Keratinocyte (primary cell): Measurements from ENCODE around the gene DMGDH. TPM values are rescaled to one million over a fixed set of nuclear protein-coding genes. Genes with fewer than 3 reads are reported as not detected.

ENCODE experiments used
- DNase-seq: peaks from one replicate; pipeline ENCODE4 v3.0.0-alpha.2; 2011; ENCODE audit warnings: low read depth, missing footprints, low spot score
- FAIRE-seq: peaks from 2 replicates; lab custom pipeline; 2011; peaks lifted over from hg19 to GRCh38; lab: Jason Lieb, UNC
- H2AFZ ChIP-seq: 2 replicates; pipeline ENCODE4 v1.6.0; 2012; ENCODE audit warnings: low read length, control low read depth, inconsistent platforms; ENCODE audit not compliant: control insufficient read depth
- H3K27ac ChIP-seq: 2 replicates; pipeline ENCODE4 v1.5.1; 2011; ENCODE audit warnings: low read length; ENCODE audit not compliant: control insufficient read depth, insufficient read depth
- H3K27me3 ChIP-seq: 3 replicates; pipeline ENCODE4 v1.6.0; 2011; ENCODE audit warnings: low read length; ENCODE audit not compliant: control insufficient read depth, insufficient read depth; ENCODE audit errors: extremely low read depth
- H3K36me3 ChIP-seq, 2 experiments: 2 replicates in 1 of 2; 3 replicates in 1 of 2; pipeline ENCODE4 v1.5.1; 2011; ENCODE audit warnings: low read length in 2 of 2, mild to moderate bottlenecking in 1 of 2; ENCODE audit not compliant: control insufficient read depth in 2 of 2, insufficient read depth in 2 of 2; ENCODE audit errors: extremely low read depth in 1 of 2
- H3K4me1 ChIP-seq: 3 replicates; pipeline ENCODE4 v1.5.1; 2011; ENCODE audit warnings: low read length; ENCODE audit not compliant: control insufficient read depth, insufficient read depth; ENCODE audit errors: extremely low read depth
- H3K4me2 ChIP-seq: 3 replicates; pipeline ENCODE4 v1.6.0; 2011; ENCODE audit warnings: low read depth, low read length; ENCODE audit not compliant: control insufficient read depth, insufficient read depth; ENCODE audit errors: extremely low read depth
- H3K4me3 ChIP-seq, 3 experiments: fragments of 200-600 bp in 1 of 3; sonication (generic) in 1 of 3; 2 replicates in 2 of 3; 3 replicates in 1 of 3; pipeline ENCODE4 v1.5.1; 2011 to 2016; ENCODE audit warnings: low read length in 3 of 3, mild to moderate bottlenecking in 3 of 3, control low read depth in 2 of 3, inconsistent platforms in 1 of 3, low read depth in 1 of 3, mixed read lengths in 1 of 3, mixed run types in 1 of 3, moderate library complexity in 1 of 3; ENCODE audit not compliant: control insufficient read depth in 2 of 3, insufficient read depth in 2 of 3; ENCODE audit errors: extremely low read depth in 1 of 3
- H3K79me2 ChIP-seq: 2 replicates; pipeline ENCODE4 v1.6.0; 2012; ENCODE audit warnings: low read length; ENCODE audit not compliant: control insufficient read depth, insufficient read depth
- H3K9ac ChIP-seq: 3 replicates; pipeline ENCODE4 v1.6.0; 2011; ENCODE audit warnings: low read length; ENCODE audit not compliant: control insufficient read depth, insufficient read depth; ENCODE audit errors: extremely low read depth
- H3K9me1 ChIP-seq: 3 replicates; pipeline ENCODE4 v1.6.0; 2011; ENCODE audit warnings: low read length; ENCODE audit not compliant: control insufficient read depth, insufficient read depth; ENCODE audit errors: extremely low read depth
- H3K9me3 ChIP-seq: 2 replicates; pipeline ENCODE4 v1.5.1; 2012; ENCODE audit warnings: low read depth, low read length; ENCODE audit not compliant: control insufficient read depth
- H4K20me1 ChIP-seq: 3 replicates; pipeline ENCODE4 v1.6.0; 2011; ENCODE audit warnings: low read length; ENCODE audit not compliant: control insufficient read depth, insufficient read depth; ENCODE audit errors: extremely low read depth
- CTCF ChIP-seq, 3 experiments: IDR thresholded peaks in 1 of 3; conservative IDR thresholded peaks in 1 of 3; optimal IDR thresholded peaks in 1 of 3; 2 replicates in 2 of 3; 3 replicates in 1 of 3; pipeline versions ENCODE3 to v1.5.1; 2011; ENCODE audit warnings: low read length in 3 of 3, mild to moderate bottlenecking in 3 of 3, moderate library complexity in 2 of 3, control low read depth in 1 of 3, inconsistent platforms in 1 of 3; ENCODE audit not compliant: insufficient read depth in 2 of 3; ENCODE audit errors: extremely low read depth in 1 of 3
- EZH2 ChIP-seq: IDR thresholded peaks from one replicate; pipeline ENCODE4 v1.6.1; 2012; ENCODE audit warnings: inconsistent platforms, mild to moderate bottlenecking, low read length, moderate library complexity
- dilution Hi-C: fragments of 300-500 bp; cut with MboI; formaldehyde crosslinking; loops from one replicate; pipeline ENCODE4 v1.7.0; 2020; ENCODE audit warnings: low sequenced_read_pairs; ENCODE audit not compliant: extremely low pct_ligation_motif_present
- polyA plus RNA-seq, 5 experiments: library from polyadenylated mRNA; depleted of rRNA in 3 of 5; stranded (reverse) in 3 of 5; stranded (forward) in 1 of 5; unstranded in 1 of 5; fragments of >200 nt; gene quantifications; 1 replicate in 1 of 5; 2 replicates in 3 of 5; 3 replicates in 1 of 5; pipeline versions ENCODE4 v1.2.1 to v1.2.3, GENCODE V29; 2011 to 2012; ENCODE audit warnings: missing spikeins in 2 of 5, low read depth in 1 of 5, low replicate concordance in 1 of 5

The DMGDH gene
- polyA plus RNA-seq, 1 donor (not counting 4 experiments of a cell fraction or from before 2014, with no cell fraction given), result 0.20 TPM

DNA sequence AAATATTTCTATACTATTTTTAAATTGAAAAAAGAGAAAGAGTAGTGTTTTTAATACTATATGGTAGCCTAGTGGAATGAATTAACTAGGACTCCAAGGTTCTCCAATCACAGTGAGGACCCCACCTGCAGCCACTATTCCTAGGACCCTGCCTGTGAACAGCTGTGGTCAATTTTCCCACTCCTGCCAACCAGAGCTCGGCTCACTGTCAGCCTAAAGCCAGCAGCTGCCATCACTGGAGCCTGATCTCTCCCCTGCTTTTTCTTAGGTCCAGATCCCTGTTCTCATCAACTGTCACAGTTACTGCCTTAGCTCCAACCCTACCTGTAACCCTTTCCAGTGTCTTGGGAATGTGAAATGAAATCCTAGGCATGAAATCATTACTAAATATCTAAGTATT lies 109.7 kb downstream of the DMGDH start:
- FAIRE-seq (no peak), DNase-seq (no peak)
- no peak overlapping the region for H3K4me3 ChIP-seq
- H4K20me1 ChIP-seq, result no peaks in the 10 kb centered on the region
- H3K9me3 ChIP-seq, result no peaks in the 10 kb centered on the region
- H3K9me1 ChIP-seq, result no peaks in the 10 kb centered on the region
- no peaks in the 10 kb centered on the region for H3K79me2 ChIP-seq
- H2AFZ ChIP-seq, result no peak overlapping the region
- H3K36me3 ChIP-seq, result no peaks in the 10 kb centered on the region
- H3K4me2 ChIP-seq, result no peak overlapping the region
- dilution Hi-C loops, result no loop called here
- no peak for TF ChIP-seq EZH2
- TF ChIP-seq CTCF (optimal IDR thresholded peaks at IDR 0.05 in 1 of 3, IDR thresholded peaks at IDR 0.05 in 1 of 3, conservative IDR thresholded peaks at IDR 0.05 in 1 of 3; ENCODE audit: extremely low read depth in 1 of 3, insufficient read depth in 2 of 3, low read length in 3 of 3), result no peak
- H3K4me1 ChIP-seq, result no peaks in the 10 kb centered on the region
- H3K27ac ChIP-seq, result no peak overlapping the region
- H3K27me3 ChIP-seq, result no peaks in the 10 kb centered on the region
- no peak overlapping the region for H3K9ac ChIP-seq

DNA sequence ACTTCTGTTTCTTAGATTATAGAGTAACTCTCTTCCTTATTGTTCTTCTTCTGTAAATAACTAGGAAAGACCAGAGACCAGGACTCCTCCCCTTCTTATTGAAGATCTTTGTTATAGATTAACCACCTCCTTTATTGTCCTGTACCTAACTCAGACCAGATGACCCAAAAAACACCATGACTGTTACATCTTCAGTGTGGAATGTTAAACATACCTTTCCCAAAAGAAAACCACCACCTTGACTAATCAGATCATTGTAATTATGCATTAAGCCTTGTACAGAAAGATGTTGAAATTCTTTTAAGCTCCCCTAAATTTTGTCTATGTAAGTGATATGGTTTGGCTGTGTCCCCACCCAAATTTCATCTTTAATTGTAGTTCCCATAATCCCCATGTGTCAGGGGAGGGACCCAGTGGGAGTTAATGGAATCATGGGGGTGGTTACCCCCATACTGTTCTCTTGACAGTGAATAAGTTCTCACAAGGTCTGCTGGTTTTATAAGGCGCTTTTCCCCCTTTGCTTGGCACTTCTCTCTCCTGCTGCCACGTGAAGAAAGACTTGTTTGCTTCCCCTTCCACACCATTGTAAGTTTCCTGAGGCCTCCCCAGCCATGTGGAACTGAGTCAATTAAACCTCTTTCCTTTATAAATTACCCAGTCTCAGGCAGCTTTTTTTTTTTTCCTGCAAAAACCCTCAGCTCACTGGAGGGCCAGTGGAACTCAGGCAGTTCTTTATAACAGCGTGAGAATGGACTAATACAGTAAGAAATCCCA lies 110.6 kb downstream of the DMGDH start:
- TF ChIP-seq CTCF (optimal IDR thresholded peaks at IDR 0.05 in 1 of 3, IDR thresholded peaks at IDR 0.05 in 1 of 3, conservative IDR thresholded peaks at IDR 0.05 in 1 of 3; ENCODE audit: extremely low read depth in 1 of 3, insufficient read depth in 2 of 3, low read length in 3 of 3) (no peak), EZH2 (no peak)
- Histone ChIP-seq H4K20me1 (no peaks in the 10 kb centered on the region), H3K9me1 (no peaks in the 10 kb centered on the region), H3K4me1 (no peaks in the 10 kb centered on the region), H3K27me3 (no peaks in the 10 kb centered on the region), H3K27ac (no peak overlapping the region), H3K9me3 (no peaks in the 10 kb centered on the region), H3K79me2 (no peaks in the 10 kb centered on the region), H3K9ac (no peak overlapping the region), H3K36me3 (no peaks in the 10 kb centered on the region), H3K4me2 (no peak overlapping the region), H3K4me3 (no peak overlapping the region), H2AFZ (no peak overlapping the region)
- FAIRE-seq (no peak), DNase-seq (no peak)
- dilution Hi-C loops, result no loop called here
